ENCODE measurements around the gene ALKBH8. TPM values are rescaled to one million over a fixed set of nuclear protein-coding genes. Genes with fewer than 3 reads are reported as not detected.
"Not testable (repeated sequence)": the region's sequence is repeated elsewhere in the genome, so short reads cannot be mapped to it uniquely, and the experiment has no call there.

Gene ALKBH8
- total and polyA plus RNA-seq, 9 donors, result 5.7 to 8.8 (median 6.9) TPM

GRCh38 chr11:107508201-107508857 lies 57.2 kb downstream of the ALKBH8 start:
- Histone ChIP-seq H3K27ac (ENCODE audit: low read length) (no peak overlapping the region), H3K9me3 (replicated peaks; ENCODE audit: control insufficient read depth, low read depth, low read length) (no peaks in the 10 kb centered on the region), H3K27me3 (ENCODE audit: control insufficient read depth, insufficient read depth, low read length) (no peaks in the 10 kb centered on the region), H3K4me3 (ENCODE audit: low read length) (no peak overlapping the region), H3K4me1 (ENCODE audit: control insufficient read depth, insufficient read depth, low read length) (peaks cover 3% of the 10 kb centered on the region), H3K36me3 (ENCODE audit: control insufficient read depth, insufficient read depth, low read length) (peaks cover 8% of the 10 kb centered on the region)
- DNase-seq, result no peak
- no CpG with 5 or more reads among the region's 6 CpGs for WGBS (ENCODE audit: insufficient coverage)

- H3K27ac ChIP-seq (ENCODE audit: low read length), result peak overlapping the region; percentile 36
- H3K4me3 ChIP-seq (ENCODE audit: low read length), result no peak overlapping the region
- H3K27me3 ChIP-seq (ENCODE audit: control insufficient read depth, insufficient read depth, low read length), result no peaks in the 10 kb centered on the region
- peak; percentile 49 for DNase-seq
- peaks cover 14% of the 10 kb centered on the region for H3K36me3 ChIP-seq (ENCODE audit: control insufficient read depth, insufficient read depth, low read length)
- H3K4me1 ChIP-seq (ENCODE audit: control insufficient read depth, insufficient read depth, low read length), result peaks cover 3% of the 10 kb centered on the region
- no peaks in the 10 kb centered on the region for H3K9me3 ChIP-seq (replicated peaks; ENCODE audit: control insufficient read depth, low read depth, low read length)
These were observed 59.8 kb downstream of the ALKBH8 start for GRCh38 chr11:107505647-107506225.

GRCh38 chr11:107504981-107505380 lies 60.6 kb downstream of the ALKBH8 start:
- H3K4me3 ChIP-seq (ENCODE audit: low read length), result no peak overlapping the region
- peak overlapping the region; percentile 16 for H3K27ac ChIP-seq (ENCODE audit: low read length)
- H3K9me3 ChIP-seq (replicated peaks; ENCODE audit: control insufficient read depth, low read depth, low read length), result no peaks in the 10 kb centered on the region
- H3K36me3 ChIP-seq (ENCODE audit: control insufficient read depth, insufficient read depth, low read length), result peaks cover 12% of the 10 kb centered on the region
- WGBS (ENCODE audit: insufficient coverage), result 30% methylated on average over 3 of the region's 5 CpGs
- DNase-seq, result peak; percentile 57
- peaks cover 3% of the 10 kb centered on the region for H3K4me1 ChIP-seq (ENCODE audit: control insufficient read depth, insufficient read depth, low read length)
- H3K27me3 ChIP-seq (ENCODE audit: control insufficient read depth, insufficient read depth, low read length), result no peaks in the 10 kb centered on the region

- Histone ChIP-seq H3K27me3 (ENCODE audit: control insufficient read depth, insufficient read depth, low read length) (no peaks in the 10 kb centered on the region), H3K27ac (ENCODE audit: low read length) (no peak overlapping the region), H3K36me3 (ENCODE audit: control insufficient read depth, insufficient read depth, low read length) (peaks cover 12% of the 10 kb centered on the region), H3K4me1 (ENCODE audit: control insufficient read depth, insufficient read depth, low read length) (peaks cover 3% of the 10 kb centered on the region), H3K9me3 (replicated peaks; ENCODE audit: control insufficient read depth, low read depth, low read length) (no peaks in the 10 kb centered on the region), H3K4me3 (ENCODE audit: low read length) (no peak overlapping the region)
- no peak for DNase-seq
- no CpG with 5 or more reads among the region's 1 CpG for WGBS (ENCODE audit: insufficient coverage)
These were observed 63.8 kb downstream of the ALKBH8 start for GRCh38 chr11:107501713-107502112.

GRCh38 chr11:107497371-107497770 lies 68.2 kb downstream of the ALKBH8 start:
- not testable (repeated sequence) for H3K27me3 ChIP-seq (ENCODE audit: control insufficient read depth, insufficient read depth, low read length); H3K4me3 ChIP-seq (ENCODE audit: low read length); H3K27ac ChIP-seq (ENCODE audit: low read length); H3K9me3 ChIP-seq (replicated peaks; ENCODE audit: control insufficient read depth, low read depth, low read length); H3K4me1 ChIP-seq (ENCODE audit: control insufficient read depth, insufficient read depth, low read length); H3K36me3 ChIP-seq (ENCODE audit: control insufficient read depth, insufficient read depth, low read length); DNase-seq
- 89% methylated on average over 3 of the region's 7 CpGs for WGBS (ENCODE audit: insufficient coverage)

DNA sequence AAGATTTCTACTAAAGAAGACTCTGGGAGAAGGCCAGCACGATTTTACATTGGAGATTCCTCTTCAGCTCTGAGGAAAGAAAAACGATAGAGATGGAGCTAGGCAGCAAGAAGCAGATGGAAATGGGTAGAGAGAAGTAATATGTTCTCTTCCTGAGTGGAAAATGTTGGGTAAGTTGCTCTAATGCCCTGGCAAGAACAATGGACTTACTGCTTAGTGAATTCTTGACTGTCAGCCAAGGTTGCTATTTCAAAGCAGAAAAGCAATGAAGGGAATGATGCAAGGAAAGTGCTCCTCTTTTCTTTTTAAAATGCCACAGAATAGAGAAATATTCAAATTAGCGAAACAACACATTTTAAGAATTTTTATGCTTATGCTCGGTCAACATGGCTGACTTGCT lies 69.5 kb downstream of the ALKBH8 start:
- no peak overlapping the region for H3K4me3 ChIP-seq (ENCODE audit: low read length)
- peak; percentile 63 for DNase-seq
- H3K36me3 ChIP-seq (ENCODE audit: control insufficient read depth, insufficient read depth, low read length), result no peaks in the 10 kb centered on the region
- WGBS (ENCODE audit: insufficient coverage), result 64% methylated on average over 2 of the region's 4 CpGs
- no peak overlapping the region for H3K27ac ChIP-seq (ENCODE audit: low read length)
- H3K9me3 ChIP-seq (replicated peaks; ENCODE audit: control insufficient read depth, low read depth, low read length), result no peaks in the 10 kb centered on the region
- no peaks in the 10 kb centered on the region for H3K4me1 ChIP-seq (ENCODE audit: control insufficient read depth, insufficient read depth, low read length)
- no peaks in the 10 kb centered on the region for H3K27me3 ChIP-seq (ENCODE audit: control insufficient read depth, insufficient read depth, low read length)

DNA sequence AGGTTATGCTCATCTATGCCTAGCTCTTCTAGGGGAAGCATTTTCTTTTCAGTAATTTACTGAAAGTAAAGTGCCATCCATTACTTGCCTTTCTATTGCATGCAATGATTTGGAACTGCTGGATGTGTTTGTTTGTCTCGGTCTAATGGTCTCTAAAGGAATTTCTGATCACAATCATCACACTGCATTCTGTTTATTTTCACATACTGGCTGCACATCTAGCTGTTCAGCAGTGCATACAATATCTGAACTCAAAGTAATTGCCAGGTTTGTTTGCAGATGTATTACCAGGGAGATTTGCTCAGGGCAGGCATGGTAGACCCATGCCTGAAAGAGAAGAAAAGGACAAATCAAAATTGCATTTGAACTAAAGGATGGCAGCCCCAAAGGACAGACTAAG lies 71.5 kb downstream of the ALKBH8 start:
- Histone ChIP-seq H3K9me3 (replicated peaks; ENCODE audit: control insufficient read depth, low read depth, low read length) (no peaks in the 10 kb centered on the region), H3K4me3 (ENCODE audit: low read length) (no peak overlapping the region), H3K27me3 (ENCODE audit: control insufficient read depth, insufficient read depth, low read length) (no peaks in the 10 kb centered on the region), H3K4me1 (ENCODE audit: control insufficient read depth, insufficient read depth, low read length) (no peaks in the 10 kb centered on the region), H3K27ac (ENCODE audit: low read length) (no peak overlapping the region), H3K36me3 (ENCODE audit: control insufficient read depth, insufficient read depth, low read length) (no peaks in the 10 kb centered on the region)
- DNase-seq, result no peak
- WGBS (ENCODE audit: insufficient coverage), result no CpG with 5 or more reads among the region's 1 CpG

- Histone ChIP-seq H3K36me3 (ENCODE audit: control insufficient read depth, insufficient read depth, low read length) (no peaks in the 10 kb centered on the region), H3K4me1 (ENCODE audit: control insufficient read depth, insufficient read depth, low read length) (no peaks in the 10 kb centered on the region), H3K4me3 (ENCODE audit: low read length) (no peak overlapping the region), H3K27ac (ENCODE audit: low read length) (no peak overlapping the region), H3K27me3 (ENCODE audit: control insufficient read depth, insufficient read depth, low read length) (no peaks in the 10 kb centered on the region), H3K9me3 (replicated peaks; ENCODE audit: control insufficient read depth, low read depth, low read length) (no peaks in the 10 kb centered on the region)
- DNase-seq, result no peak
- no CpG with 5 or more reads among the region's 1 CpG for WGBS (ENCODE audit: insufficient coverage)
These were observed 72.4 kb downstream of the ALKBH8 start for GRCh38 chr11:107493117-107493516.

- H3K4me3 ChIP-seq (ENCODE audit: low read length), result no peak overlapping the region
- no peak overlapping the region for H3K27ac ChIP-seq (ENCODE audit: low read length)
- H3K4me1 ChIP-seq (ENCODE audit: control insufficient read depth, insufficient read depth, low read length), result no peaks in the 10 kb centered on the region
- no peak for DNase-seq
- no peaks in the 10 kb centered on the region for H3K9me3 ChIP-seq (replicated peaks; ENCODE audit: control insufficient read depth, low read depth, low read length)
- 100% methylated on average over 1 of the region's 2 CpGs for WGBS (ENCODE audit: insufficient coverage)
- H3K27me3 ChIP-seq (ENCODE audit: control insufficient read depth, insufficient read depth, low read length), result no peaks in the 10 kb centered on the region
- no peaks in the 10 kb centered on the region for H3K36me3 ChIP-seq (ENCODE audit: control insufficient read depth, insufficient read depth, low read length)
These were observed 74.7 kb downstream of the ALKBH8 start for GRCh38 chr11:107490836-107491235.

- Histone ChIP-seq H3K36me3 (ENCODE audit: control insufficient read depth, insufficient read depth, low read length) (no peaks in the 10 kb centered on the region), H3K4me1 (ENCODE audit: control insufficient read depth, insufficient read depth, low read length) (no peaks in the 10 kb centered on the region), H3K27ac (ENCODE audit: low read length) (no peak overlapping the region), H3K9me3 (replicated peaks; ENCODE audit: control insufficient read depth, low read depth, low read length) (no peaks in the 10 kb centered on the region), H3K27me3 (ENCODE audit: control insufficient read depth, insufficient read depth, low read length) (no peaks in the 10 kb centered on the region), H3K4me3 (ENCODE audit: low read length) (no peak overlapping the region)
- DNase-seq, result no peak
These were observed 83.3 kb downstream of the ALKBH8 start for GRCh38 chr11:107482234-107482633.

- no peak for DNase-seq
- no peaks in the 10 kb centered on the region for H3K4me1 ChIP-seq (ENCODE audit: control insufficient read depth, insufficient read depth, low read length)
- no peak overlapping the region for H3K27ac ChIP-seq (ENCODE audit: low read length)
- H3K9me3 ChIP-seq (replicated peaks; ENCODE audit: control insufficient read depth, low read depth, low read length), result no peaks in the 10 kb centered on the region
- peaks cover 3% of the 10 kb centered on the region for H3K27me3 ChIP-seq (ENCODE audit: control insufficient read depth, insufficient read depth, low read length)
- no peak overlapping the region for H3K4me3 ChIP-seq (ENCODE audit: low read length)
- no peaks in the 10 kb centered on the region for H3K36me3 ChIP-seq (ENCODE audit: control insufficient read depth, insufficient read depth, low read length)
These were observed 86.6 kb downstream of the ALKBH8 start for GRCh38 chr11:107478922-107479321.
